T-cell (primary cell): ENCODE measurements around the gene NPTX2. TPM values are rescaled to one million over a fixed set of nuclear protein-coding genes. Genes with fewer than 3 reads are reported as not detected.

Experiments used
- ATAC-seq, 4 experiments: fragments of 200-7000 bp in 3 of 4; fragments of 150-1000 bp in 1 of 4; cut with Tn5 transposase; replicated peaks in 1 of 4; 1 replicate in 3 of 4; 2 replicates in 1 of 4; pipeline ENCODE4 v1.10.0; 2021; ENCODE audit warnings: moderate library complexity in 3 of 4, mild to moderate bottlenecking in 2 of 4, moderate number of reproducible peaks in 1 of 4
- CTCF ChIA-PET, 2 donors: fragments of 300-600 bp; sonication (Branson Sonifier 250); formaldehyde crosslinking; loops; one replicate each; lab custom pipeline; 2022; ENCODE audit warnings: antibody characterized with exemption in 2 of 2; lab: Charles Lee
- POLR2A ChIA-PET, 2 donors: fragments of 300-600 bp; sonication (Branson Sonifier 250); formaldehyde crosslinking; loops; one replicate each; lab custom pipeline; 2022; ENCODE audit warnings: antibody characterized with exemption in 2 of 2; lab: Charles Lee
- DNase-seq, 35 experiments: peaks; one replicate each; pipeline versions ENCODE4 v3.0.0 to v3.0.0-alpha.2; 2013 to 2023
- H3K27ac ChIP-seq: one replicate; pipeline ENCODE4 v1.5.1; 2013; ENCODE audit warnings: low read length
- H3K27me3 ChIP-seq, 2 experiments: replicated peaks in 1 of 2; 1 replicate in 1 of 2; 2 replicates in 1 of 2; pipeline versions ENCODE4 v1.6.1 to v1.7.0; 2013; ENCODE audit warnings: low read length in 1 of 2, mixed read lengths in 1 of 2; ENCODE audit not compliant: control insufficient read depth in 2 of 2, insufficient read depth in 2 of 2; ENCODE audit errors: extremely low read depth in 1 of 2
- H3K36me3 ChIP-seq, 2 donors: 1 replicate in 1 of 2; 2 replicates in 1 of 2; pipeline versions ENCODE4 v1.6.1 to v1.7.0; 2013; ENCODE audit warnings: low read length in 1 of 2; ENCODE audit not compliant: control insufficient read depth in 2 of 2, insufficient read depth in 1 of 2; ENCODE audit errors: extremely low read depth in 1 of 2
- H3K4me1 ChIP-seq, 2 experiments: 1 replicate in 1 of 2; 2 replicates in 1 of 2; pipeline versions ENCODE4 v1.6.1 to v1.7.0; 2013; ENCODE audit warnings: low read length in 2 of 2, mixed read lengths in 1 of 2; ENCODE audit not compliant: insufficient read depth in 2 of 2, control insufficient read depth in 1 of 2; ENCODE audit errors: extremely low read depth in 1 of 2
- H3K4me3 ChIP-seq, 2 donors: 1 replicate in 1 of 2; 2 replicates in 1 of 2; pipeline versions ENCODE4 v1.5.1 to v1.7.0; 2013; ENCODE audit warnings: mild to moderate bottlenecking in 2 of 2, low read length in 1 of 2, moderate library complexity in 1 of 2; ENCODE audit not compliant: control insufficient read depth in 1 of 2; ENCODE audit errors: extremely low read depth in 1 of 2
- H3K9me3 ChIP-seq: 2 replicates; pipeline ENCODE4 v1.7.0; 2013
- H3K27ac Mint-ChIP-seq, 2 donors: one replicate each; pipeline ENCODE4 v1.8.0; 2020 to 2021; ENCODE audit warnings: mild to moderate bottlenecking in 2 of 2, mixed read lengths in 2 of 2
- H3K27me3 Mint-ChIP-seq, 2 donors: one replicate each; pipeline ENCODE4 v1.8.0; 2021 to 2022; ENCODE audit warnings: mixed read lengths in 2 of 2
- H3K36me3 Mint-ChIP-seq: one replicate; pipeline ENCODE4 v1.8.0; 2021; ENCODE audit warnings: mixed read lengths
- H3K4me1 Mint-ChIP-seq, 3 donors: one replicate each; pipeline ENCODE4 v1.8.0; 2020 to 2022; ENCODE audit warnings: mixed read lengths in 3 of 3, mild to moderate bottlenecking in 1 of 3
- H3K4me3 Mint-ChIP-seq, 3 donors: one replicate each; pipeline ENCODE4 v1.8.0; 2020 to 2022; ENCODE audit warnings: mild to moderate bottlenecking in 3 of 3, mixed read lengths in 3 of 3, moderate library complexity in 3 of 3
- H3K9me3 Mint-ChIP-seq, 3 donors: one replicate each; pipeline ENCODE4 v1.8.0; 2020 to 2022; ENCODE audit warnings: mixed read lengths in 3 of 3
- WGBS: methylation state at CpG from one replicate; pipeline ENCODE4 v1.1.5; 2013; ENCODE audit warnings: missing lambda C conversion rate; ENCODE audit not compliant: insufficient coverage; 5-methylcytosine and 5-hydroxymethylcytosine counted together
- total RNA-seq, 35 experiments: library from RNA in 6 of 35; stranded (reverse) in 6 of 35; fragments of 120-200 nt in 1 of 35; gene quantifications; one replicate each; pipeline versions ENCODE4 v1.2.1 to v1.2.4 and lab custom pipeline; 2013 to 2026

Gene NPTX2
- total RNA-seq, 5 donors from 2014 or later (not counting 1 experiment from before 2014, with no cell fraction given), result 0.09 to 0.56 (median 0.20) TPM; not detected in 1

- no peak for DNase-seq
- Mint-ChIP-seq H3K4me1 (peaks cover 4 to 7% (median 6%) of the 10 kb centered on the region in 3 donors), H3K27me3 (peaks cover 43 to 55% of the 10 kb centered on the region in 2 donors), H3K36me3 (no peaks in the 10 kb centered on the region), H3K27ac (no peak overlapping the region), H3K9me3 (no peaks in the 10 kb centered on the region), H3K4me3 (peak overlapping the region in 1 of 3 donors; percentile 44)
- WGBS, result 9% methylated on average over 36 of the region's 40 CpGs
- H3K4me1 ChIP-seq, result no peaks in the 10 kb centered on the region
- no peak overlapping the region for H3K4me3 ChIP-seq
- no peaks in the 10 kb centered on the region for H3K9me3 ChIP-seq
- no peak for ATAC-seq
- H3K36me3 ChIP-seq, result no peaks in the 10 kb centered on the region
- H3K27me3 ChIP-seq, result peaks cover 9 to 40% of the 10 kb centered on the region in 2 experiments
- H3K27ac ChIP-seq, result no peak overlapping the region
- POLR2A ChIA-PET, result no interaction called here
- CTCF ChIA-PET, result no interaction called here
These were observed 904 bp downstream of the NPTX2 start for GRCh38 chr7:98617960-98618418.

DNA sequence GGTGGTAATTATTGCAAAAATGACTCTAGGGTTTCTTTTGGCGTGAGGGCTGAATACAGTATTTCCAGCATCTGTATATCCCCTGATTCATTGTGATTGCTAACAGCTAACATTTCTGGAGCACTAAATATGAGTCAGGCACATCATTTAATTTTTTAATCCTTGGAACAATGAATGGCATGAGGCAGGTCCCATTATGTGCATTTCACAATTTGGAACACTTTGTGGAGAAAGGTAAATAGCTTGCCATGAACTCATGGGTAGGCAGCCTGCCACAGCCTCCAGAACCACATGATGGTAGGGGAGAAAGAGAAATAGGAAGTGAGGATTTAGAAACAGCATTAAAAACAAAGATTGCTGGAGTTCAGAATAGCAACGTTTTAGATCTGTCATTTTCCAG, 1.7 kb downstream of the NPTX2 start:
- no CpG with 5 or more reads among the region's 2 CpGs for WGBS
- DNase-seq (no peak), ATAC-seq (no peak)
- Histone ChIP-seq H3K4me1 (no peaks in the 10 kb centered on the region), H3K27ac (no peak overlapping the region), H3K4me3 (no peak overlapping the region), H3K36me3 (no peaks in the 10 kb centered on the region), H3K27me3 (peaks cover 9 to 40% of the 10 kb centered on the region in 2 experiments), H3K9me3 (no peaks in the 10 kb centered on the region)
- H3K27me3 Mint-ChIP-seq, result peaks cover 38 to 53% of the 10 kb centered on the region in 2 donors
- H3K9me3 Mint-ChIP-seq, result no peaks in the 10 kb centered on the region
- POLR2A ChIA-PET, result no interaction called here
- peaks cover 4 to 7% (median 6%) of the 10 kb centered on the region in 3 donors for H3K4me1 Mint-ChIP-seq
- no peaks in the 10 kb centered on the region for H3K36me3 Mint-ChIP-seq
- peak overlapping the region in 1 of 3 donors; percentile 44 for H3K4me3 Mint-ChIP-seq
- CTCF ChIA-PET, result no interaction called here
- H3K27ac Mint-ChIP-seq, result no peak overlapping the region

DNA sequence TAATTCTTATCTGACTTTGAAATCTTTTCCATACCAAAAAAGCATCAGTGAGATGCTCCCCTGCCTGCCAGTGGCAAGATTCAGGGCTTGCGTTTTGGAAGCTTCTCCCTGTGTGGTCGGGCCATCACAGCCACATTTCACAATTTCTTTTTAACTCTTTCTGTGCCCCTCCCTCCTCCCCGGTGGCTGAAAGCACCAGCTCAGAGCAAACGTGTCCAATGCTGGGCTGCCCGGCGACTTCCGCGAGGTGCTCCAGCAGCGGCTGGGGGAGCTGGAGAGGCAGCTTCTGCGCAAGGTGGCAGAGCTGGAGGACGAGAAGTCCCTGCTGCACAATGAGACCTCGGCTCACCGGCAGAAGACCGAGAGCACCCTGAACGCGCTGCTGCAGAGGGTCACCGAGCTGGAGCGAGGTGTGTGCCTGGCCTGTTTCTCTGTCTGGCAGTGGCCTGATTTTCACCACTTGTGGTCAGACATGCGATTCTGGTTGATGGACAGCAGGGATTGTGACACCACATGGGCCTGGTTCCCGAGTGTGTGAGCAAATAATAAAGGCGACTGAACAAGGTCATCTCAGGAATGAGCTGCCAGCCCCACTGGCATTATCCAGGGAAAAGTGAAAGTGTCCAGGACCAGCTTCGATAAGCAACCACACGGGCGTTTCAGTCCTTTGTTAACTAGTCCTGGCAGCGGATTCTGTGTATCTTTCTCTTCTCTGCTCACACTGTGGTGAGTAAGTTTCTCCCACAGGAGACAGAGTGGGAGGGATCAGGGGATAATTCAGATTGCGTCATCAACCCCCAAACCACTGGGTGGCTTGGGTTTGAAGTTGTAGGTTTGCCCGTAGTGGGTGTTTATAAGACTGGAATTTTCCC, 2.6 kb downstream of the NPTX2 start:
- no peak for DNase-seq
- no peak overlapping the region for H3K27ac ChIP-seq
- WGBS, result 30% methylated on average over 21 of the region's 27 CpGs
- Mint-ChIP-seq H3K36me3 (no peaks in the 10 kb centered on the region), H3K9me3 (no peaks in the 10 kb centered on the region), H3K27me3 (peaks cover 35 to 52% of the 10 kb centered on the region in 2 donors), H3K27ac (no peak overlapping the region), H3K4me3 (no peak overlapping the region), H3K4me1 (peaks cover 4 to 7% (median 6%) of the 10 kb centered on the region in 3 donors)
- H3K4me1 ChIP-seq, result no peaks in the 10 kb centered on the region
- H3K27me3 ChIP-seq, result peaks cover 9 to 43% of the 10 kb centered on the region in 2 experiments
- H3K36me3 ChIP-seq, result no peaks in the 10 kb centered on the region
- H3K9me3 ChIP-seq, result no peaks in the 10 kb centered on the region
- ChIA-PET CTCF (no interaction called here), POLR2A (no interaction called here)
- H3K4me3 ChIP-seq, result no peak overlapping the region
- ATAC-seq, result no peak

- WGBS, result 74% methylated on average over 9 of the region's 13 CpGs
- no peak overlapping the region for H3K4me3 Mint-ChIP-seq
- no peak overlapping the region for H3K4me3 ChIP-seq
- ChIA-PET POLR2A (no interaction called here), CTCF (no interaction called here)
- no peaks in the 10 kb centered on the region for H3K36me3 ChIP-seq
- DNase-seq (no peak), ATAC-seq (no peak)
- no peaks in the 10 kb centered on the region for H3K9me3 Mint-ChIP-seq
- no peaks in the 10 kb centered on the region for H3K4me1 ChIP-seq
- H3K9me3 ChIP-seq, result no peaks in the 10 kb centered on the region
- no peak overlapping the region for H3K27ac ChIP-seq
- H3K27me3 ChIP-seq, result peaks cover 6 to 47% of the 10 kb centered on the region in 2 experiments
- no peak overlapping the region for H3K27ac Mint-ChIP-seq
- H3K27me3 Mint-ChIP-seq, result peaks cover 24 to 36% of the 10 kb centered on the region in 2 donors
- no peaks in the 10 kb centered on the region for H3K36me3 Mint-ChIP-seq
- peaks cover 3 to 7% (median 6%) of the 10 kb centered on the region in 3 donors for H3K4me1 Mint-ChIP-seq
These were observed 4.7 kb downstream of the NPTX2 start for GRCh38 chr7:98621573-98622482.

DNA sequence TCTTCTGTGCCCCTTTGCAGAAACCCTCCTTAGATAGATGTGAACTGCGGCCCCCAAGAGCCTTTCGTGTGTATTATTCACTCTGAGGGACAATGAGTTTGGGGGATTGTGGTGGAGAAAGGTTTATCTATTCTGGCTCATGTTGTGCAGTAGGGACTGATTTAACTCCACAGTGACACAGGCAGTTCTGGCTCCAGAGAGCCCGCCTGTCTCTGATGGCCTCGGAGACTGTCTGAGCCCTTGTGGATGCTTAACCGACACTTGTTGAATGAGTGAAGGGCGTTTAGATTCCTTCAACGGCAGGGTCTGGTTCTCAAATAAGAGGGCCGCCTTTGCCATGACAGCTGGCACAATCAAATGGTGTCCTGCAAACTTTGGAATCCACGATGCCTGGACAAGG, 5.8 kb downstream of the NPTX2 start:
- DNase-seq (no peak), ATAC-seq (no peak)
- H3K27ac ChIP-seq, result no peak overlapping the region
- no peaks in the 10 kb centered on the region for H3K9me3 Mint-ChIP-seq
- no peak overlapping the region for H3K4me3 ChIP-seq
- peaks cover 3 to 7% (median 6%) of the 10 kb centered on the region in 3 donors for H3K4me1 Mint-ChIP-seq
- no peaks in the 10 kb centered on the region for H3K9me3 ChIP-seq
- no peak overlapping the region for H3K4me3 Mint-ChIP-seq
- peaks cover 6 to 53% of the 10 kb centered on the region in 2 experiments for H3K27me3 ChIP-seq
- 88% methylated on average over 9 of the region's 9 CpGs for WGBS
- ChIA-PET POLR2A (no interaction called here), CTCF (no interaction called here)
- no peaks in the 10 kb centered on the region for H3K36me3 ChIP-seq
- no peaks in the 10 kb centered on the region for H3K4me1 ChIP-seq
- H3K27ac Mint-ChIP-seq, result no peak overlapping the region
- H3K36me3 Mint-ChIP-seq, result no peaks in the 10 kb centered on the region
- H3K27me3 Mint-ChIP-seq, result peaks cover 24 to 39% of the 10 kb centered on the region in 2 donors

- Histone ChIP-seq H3K36me3 (no peaks in the 10 kb centered on the region), H3K27me3 (peaks cover 3 to 54% of the 10 kb centered on the region in 2 experiments), H3K9me3 (no peaks in the 10 kb centered on the region), H3K27ac (no peak overlapping the region), H3K4me1 (no peaks in the 10 kb centered on the region), H3K4me3 (no peak overlapping the region)
- ATAC-seq (peak in 1 of 4 experiments; percentile 4), DNase-seq (no peak)
- Mint-ChIP-seq H3K27ac (no peak overlapping the region), H3K36me3 (no peaks in the 10 kb centered on the region), H3K4me3 (no peak overlapping the region), H3K9me3 (no peaks in the 10 kb centered on the region), H3K4me1 (peaks cover 0 to 6% (median 2%) of the 10 kb centered on the region in 3 donors), H3K27me3 (peaks cover 27 to 28% of the 10 kb centered on the region in 2 donors)
- POLR2A ChIA-PET, result no interaction called here
- CTCF ChIA-PET, result no interaction called here
- WGBS, result 96% methylated on average over 13 of the region's 28 CpGs
These were observed 7.8 kb downstream of the NPTX2 start for GRCh38 chr7:98624846-98625420.
